Measurements from ENCODE around the gene ARL15. TPM values are rescaled to one million over a fixed set of nuclear protein-coding genes. Genes with fewer than 3 reads are reported as not detected.

The ARL15 gene
- polyA plus RNA-seq, 1 of the 3 experiments (the other 2 are of a cell fraction): 6.4 TPM

- ChIA-PET POLR2A (no interaction called here), CTCF (no interaction called here)
- Histone ChIP-seq H3K4me2 (no peak overlapping the region), H3K9ac (no peak overlapping the region), H3K9me2 (no peaks in the 10 kb centered on the region), H3F3A (replicated peaks; ENCODE audit: insufficient read depth) (no peaks in the 10 kb centered on the region), H4K20me1 (ENCODE audit: insufficient read depth) (no peaks in the 10 kb centered on the region), H3K27me3 (ENCODE audit: insufficient read depth) (no peaks in the 10 kb centered on the region), H2AFZ (ENCODE audit: low read depth) (no peak overlapping the region), H3K4me3 (ENCODE audit: low read depth in 2 of 2, low read length in 1 of 2) (no peak overlapping the region), H3K9me3 (no peaks in the 10 kb centered on the region), H3K27ac (ENCODE audit: low read depth in 2 of 2, low read length in 1 of 2) (no peak overlapping the region), H3K36me3 (replicated peaks in 1 of 2; ENCODE audit: control insufficient read depth in 1 of 2, insufficient read depth in 2 of 2, low read length in 1 of 2) (no peaks in the 10 kb centered on the region), H3K4me1 (ENCODE audit: control insufficient read depth in 1 of 2, insufficient read depth in 2 of 2, low read depth in 1 of 2, low read length in 1 of 2) (peaks cover 0 to 2% of the 10 kb centered on the region in 2 experiments; a peak in 1 of 4 replicates), H3K79me2 (ENCODE audit: insufficient read depth) (peaks cover 10% of the 10 kb centered on the region)
- WGBS (ENCODE audit: low lambda C conversion rate): 76% methylated on average over 5 of the region's 5 CpGs
- DNase-seq: no peak
- TF ChIP-seq REST (IDR thresholded peaks at IDR 0.05; ENCODE audit: low read depth, low read length) (no peak), MXI1 (IDR thresholded peaks at IDR 0.05; ENCODE audit: low read depth, low read length) (no peak), JUND (IDR thresholded peaks at IDR 0.05) (no peak), TAF1 (IDR thresholded peaks at IDR 0.05; ENCODE audit: borderline replicate concordance, low read depth, low read length) (no peak), USF2 (IDR thresholded peaks at IDR 0.05; ENCODE audit: borderline replicate concordance, low read depth, low read length) (no peak), FOXM1 (IDR thresholded peaks at IDR 0.05; ENCODE audit: low read depth) (no peak), YY1 (IDR thresholded peaks at IDR 0.05; ENCODE audit: low read depth) (no peak), RFX5 (IDR thresholded peaks at IDR 0.05; ENCODE audit: low read length) (no peak), USF1 (IDR thresholded peaks at IDR 0.05; ENCODE audit: borderline replicate concordance, low read depth) (no peak), ZBTB33 (IDR thresholded peaks at IDR 0.05; ENCODE audit: borderline replicate concordance, low read depth) (no peak), TEAD4 (IDR thresholded peaks at IDR 0.05; ENCODE audit: borderline replicate concordance, insufficient read depth) (no peak), GATA2 (CRISPR knock-in tag; IDR thresholded peaks at IDR 0.05) (no peak), FOXJ3 (CRISPR knock-in tag; IDR thresholded peaks at IDR 0.05) (no peak), EZH2phosphoT487 (IDR thresholded peaks at IDR 0.05; ENCODE audit: borderline replicate concordance, low read depth) (no peak), RCOR1 (IDR thresholded peaks at IDR 0.05; ENCODE audit: low read length) (no peak), SIN3A (IDR thresholded peaks at IDR 0.05; ENCODE audit: borderline replicate concordance, low read depth, low read length) (no peak), SMC3 (IDR thresholded peaks at IDR 0.05; ENCODE audit: low read depth, low read length) (no peak), NFIC (IDR thresholded peaks at IDR 0.05; ENCODE audit: borderline replicate concordance) (no peak)
Observed at GRCh38 chr5:54288568-54289217, 21.7 kb downstream of the ARL15 start.

Measured in SK-N-SH (cell line).